Loucy (cell line): ENCODE measurements around the gene DENND5B.

Source experiments
- EZH2phosphoT487 ChIP-seq: fragments of 200-600 bp; IDR thresholded peaks from 2 replicates; pipeline ENCODE4 v1.6.1; 2018; ENCODE audit warnings: antibody characterized with exemption, mild to moderate bottlenecking, moderate library complexity, borderline replicate concordance
- TF ChIP-seq, protein P1 (sequence below): fragments of 200-600 bp; sonication (generic); conservative IDR thresholded peaks from 2 replicates; pipeline ENCODE4 v1.5.1; 2014; ENCODE audit warnings: mild to moderate bottlenecking, antibody characterized with exemption, low read length

- TF ChIP-seq, protein P1, sequence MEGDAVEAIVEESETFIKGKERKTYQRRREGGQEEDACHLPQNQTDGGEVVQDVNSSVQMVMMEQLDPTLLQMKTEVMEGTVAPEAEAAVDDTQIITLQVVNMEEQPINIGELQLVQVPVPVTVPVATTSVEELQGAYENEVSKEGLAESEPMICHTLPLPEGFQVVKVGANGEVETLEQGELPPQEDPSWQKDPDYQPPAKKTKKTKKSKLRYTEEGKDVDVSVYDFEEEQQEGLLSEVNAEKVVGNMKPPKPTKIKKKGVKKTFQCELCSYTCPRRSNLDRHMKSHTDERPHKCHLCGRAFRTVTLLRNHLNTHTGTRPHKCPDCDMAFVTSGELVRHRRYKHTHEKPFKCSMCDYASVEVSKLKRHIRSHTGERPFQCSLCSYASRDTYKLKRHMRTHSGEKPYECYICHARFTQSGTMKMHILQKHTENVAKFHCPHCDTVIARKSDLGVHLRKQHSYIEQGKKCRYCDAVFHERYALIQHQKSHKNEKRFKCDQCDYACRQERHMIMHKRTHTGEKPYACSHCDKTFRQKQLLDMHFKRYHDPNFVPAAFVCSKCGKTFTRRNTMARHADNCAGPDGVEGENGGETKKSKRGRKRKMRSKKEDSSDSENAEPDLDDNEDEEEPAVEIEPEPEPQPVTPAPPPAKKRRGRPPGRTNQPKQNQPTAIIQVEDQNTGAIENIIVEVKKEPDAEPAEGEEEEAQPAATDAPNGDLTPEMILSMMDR = no peak
- TF ChIP-seq EZH2phosphoT487 = no peak
Measured at GRCh38 chr12:31353750-31354708, 236.9 kb downstream of the DENND5B start.
